CD4-positive, alpha-beta T cell treated with Interleukin-21 for 1 hour (primary cell): ENCODE measurements around the gene APOA1.
"Not testable (repeated sequence)": the region's sequence is repeated elsewhere in the genome, so short reads cannot be mapped to it uniquely, and the experiment has no call there.

Experiments used
- DNase-seq: peaks from one replicate; pipeline ENCODE4 v3.0.0-alpha.2; 2020

The APOA1 gene

DNA sequence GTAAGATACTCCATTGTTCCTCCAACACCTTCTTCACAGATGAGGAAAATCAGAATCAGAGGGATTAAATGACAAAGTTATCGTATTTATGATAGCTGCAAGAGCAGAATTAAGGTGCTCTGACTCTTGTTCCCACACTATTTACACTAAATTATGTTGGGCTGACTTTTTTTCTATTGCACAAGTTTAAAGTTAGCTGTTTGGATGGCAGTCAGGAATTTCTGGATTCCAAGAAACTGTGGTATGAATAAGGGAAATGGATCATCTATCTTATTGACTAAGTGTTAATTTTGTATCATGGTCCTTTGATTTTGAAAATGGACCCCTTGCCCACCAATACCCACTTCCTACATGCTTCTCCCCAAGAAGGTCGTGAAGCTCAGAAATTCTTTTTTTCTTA, 19.9 kb upstream of the APOA1 start:
- no peak for DNase-seq

DNA sequence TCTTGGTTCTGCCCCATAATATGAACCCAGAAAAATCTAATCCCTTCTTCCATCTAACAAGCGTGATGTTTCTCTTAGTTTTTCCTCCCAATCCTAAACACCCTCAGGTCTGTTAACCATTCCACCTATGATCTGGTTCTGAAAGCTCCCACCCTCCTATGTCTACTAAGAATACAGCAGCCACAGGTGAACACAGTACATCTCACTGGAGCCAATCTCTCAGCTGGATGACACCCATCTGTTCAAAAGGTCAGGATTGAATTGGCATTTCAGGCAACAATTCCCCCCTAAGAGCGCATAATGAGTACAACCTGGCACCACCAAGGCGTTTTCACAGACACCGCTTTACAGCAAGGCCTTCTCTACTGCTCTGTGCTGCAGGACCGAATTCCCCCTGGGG, 19.0 kb upstream of the APOA1 start:
- no peak for DNase-seq

DNA sequence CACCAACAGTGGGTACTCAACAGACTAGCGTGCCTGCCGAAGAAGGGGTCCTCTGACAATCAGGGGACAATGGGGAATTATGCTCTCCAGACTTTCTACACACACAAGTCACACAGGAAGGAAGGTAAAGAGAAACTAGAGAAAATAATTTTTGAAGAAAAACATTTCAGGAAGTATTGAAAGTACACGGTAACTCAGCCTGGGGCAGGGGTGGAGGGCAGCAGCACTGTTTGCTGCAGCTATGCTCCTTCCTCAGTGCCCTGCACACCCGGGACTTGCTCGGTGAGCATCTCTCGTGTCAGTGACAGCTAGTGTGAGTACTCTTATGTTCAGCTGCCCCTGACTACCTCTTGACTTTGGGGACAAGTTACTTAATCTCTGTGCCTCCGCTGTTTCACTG, 18.0 kb upstream of the APOA1 start:
- DNase-seq, result no peak

DNA sequence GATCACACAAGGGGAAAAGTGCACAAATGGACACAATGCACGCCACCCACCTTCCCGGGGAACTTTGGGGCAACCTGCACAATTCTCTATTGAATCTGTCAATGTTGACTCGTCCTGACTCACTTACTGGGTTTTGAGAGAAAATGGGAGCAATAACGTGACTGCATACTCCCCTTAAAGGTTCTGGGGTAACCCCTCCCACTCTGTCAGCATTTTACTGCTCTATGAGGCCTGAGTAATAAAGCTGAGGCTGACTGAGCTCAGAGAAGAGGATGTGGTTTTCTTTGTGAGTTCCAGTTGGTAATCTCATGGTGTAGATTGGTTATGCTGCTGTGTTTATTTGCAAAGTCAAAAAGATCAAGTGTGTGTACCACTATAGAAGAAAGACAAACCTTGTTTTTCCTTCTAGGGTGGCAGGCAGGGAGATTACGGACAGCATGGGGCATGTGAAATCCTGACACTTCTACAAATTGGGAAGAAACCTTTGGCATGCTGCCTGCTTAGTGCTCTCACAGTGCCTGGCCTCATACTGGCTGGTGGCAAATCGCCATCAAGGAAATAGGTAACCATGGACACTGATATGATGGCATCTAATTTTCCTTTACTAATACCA, 16.1 kb upstream of the APOA1 start:
- DNase-seq, result peak; percentile 83

DNA sequence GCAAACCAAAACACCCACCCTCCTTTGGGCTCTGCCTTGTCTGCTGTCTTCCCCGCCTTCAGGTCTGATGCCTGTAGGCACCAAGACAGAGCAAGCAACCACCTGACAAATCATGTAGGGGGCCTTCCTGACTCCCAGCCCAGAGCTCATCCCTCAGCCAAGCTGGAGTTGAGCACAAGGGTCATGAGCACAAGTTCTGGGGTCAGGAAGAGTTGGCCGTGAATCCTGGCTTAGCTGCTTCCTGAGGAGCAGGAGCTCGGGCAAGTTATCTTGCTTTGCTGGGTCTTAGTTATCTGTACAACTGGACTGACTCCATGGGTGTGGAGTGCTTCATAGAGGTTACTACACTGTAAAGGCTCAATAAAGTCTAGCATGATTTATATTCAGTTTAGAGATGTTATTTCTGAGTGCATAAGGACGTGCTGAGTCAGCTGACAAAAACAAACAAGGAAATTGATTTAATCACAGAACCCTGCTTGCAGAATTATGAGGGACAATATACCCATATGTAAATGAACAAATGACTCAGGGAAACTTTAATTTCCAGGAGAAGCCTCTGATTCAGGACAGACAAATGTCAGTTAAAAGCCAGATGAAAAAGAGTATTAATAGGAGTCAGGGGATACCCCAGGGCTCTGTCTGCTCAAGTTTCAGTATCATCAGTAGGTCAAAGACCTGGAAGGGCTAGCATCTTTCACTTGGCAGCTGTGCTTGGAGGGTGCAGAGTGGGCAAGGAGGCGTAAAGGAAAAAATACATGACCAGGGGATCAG, 15.0 kb upstream of the APOA1 start:
- DNase-seq, result no peak

DNA sequence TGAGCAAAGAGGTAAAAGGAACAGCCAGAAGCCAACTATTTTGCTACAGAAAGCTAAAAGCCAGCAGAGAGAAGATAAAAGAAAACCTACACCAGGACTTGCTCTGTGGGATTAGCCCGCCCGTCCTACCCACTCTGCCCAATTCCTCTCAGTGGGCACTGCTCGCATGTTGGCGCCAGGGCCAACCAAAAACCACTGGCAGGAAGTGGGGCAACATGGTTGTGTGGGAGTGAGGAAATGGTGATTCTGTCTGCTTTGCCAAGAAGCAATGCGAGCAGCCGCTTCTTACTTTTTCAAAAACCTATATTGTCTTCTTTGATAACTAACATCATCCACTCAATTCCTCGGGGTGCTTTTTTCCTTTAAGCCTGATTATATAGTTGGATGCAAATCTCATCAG, 14.2 kb upstream of the APOA1 start:
- peak; percentile 69 for DNase-seq

DNA sequence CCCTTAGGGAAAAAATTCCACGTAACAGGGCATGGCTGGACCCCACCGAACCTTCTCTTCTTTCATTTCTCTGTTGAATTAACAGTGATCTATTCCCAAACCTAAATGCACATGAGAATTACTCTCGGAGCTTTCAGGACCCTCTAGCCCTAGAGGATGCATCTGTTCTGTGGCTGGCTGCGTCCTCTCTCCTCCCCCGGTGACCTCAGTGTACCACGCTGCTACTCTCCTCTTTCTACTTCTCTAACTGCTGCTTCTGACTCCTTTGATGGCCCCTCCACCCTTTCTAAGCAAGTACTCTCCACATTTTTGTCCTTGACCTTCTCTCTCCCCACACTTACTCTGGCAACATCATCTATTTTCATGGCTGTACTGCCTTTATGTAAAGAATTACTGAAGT, 12.1 kb upstream of the APOA1 start:
- no peak for DNase-seq

DNA sequence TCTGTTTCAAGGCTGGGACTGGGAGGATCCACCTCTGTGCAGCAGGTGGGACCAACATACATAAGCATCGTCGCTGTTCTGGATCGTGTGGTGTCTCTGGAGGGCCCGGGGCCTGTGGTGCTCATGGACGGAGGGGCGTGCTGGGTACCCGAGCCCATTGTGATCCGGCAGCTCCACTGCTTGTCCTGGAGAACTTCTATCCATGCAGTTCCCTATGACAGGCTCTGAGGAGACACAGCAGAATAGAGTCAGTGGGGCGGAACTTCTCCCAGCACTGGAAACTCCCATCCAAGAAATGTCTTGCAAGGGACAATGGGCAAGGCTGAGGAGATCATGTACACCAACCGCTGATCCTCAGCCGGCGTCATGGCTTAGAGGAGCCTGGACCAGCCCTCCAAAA, 11.6 kb upstream of the APOA1 start:
- DNase-seq, result no peak

DNA sequence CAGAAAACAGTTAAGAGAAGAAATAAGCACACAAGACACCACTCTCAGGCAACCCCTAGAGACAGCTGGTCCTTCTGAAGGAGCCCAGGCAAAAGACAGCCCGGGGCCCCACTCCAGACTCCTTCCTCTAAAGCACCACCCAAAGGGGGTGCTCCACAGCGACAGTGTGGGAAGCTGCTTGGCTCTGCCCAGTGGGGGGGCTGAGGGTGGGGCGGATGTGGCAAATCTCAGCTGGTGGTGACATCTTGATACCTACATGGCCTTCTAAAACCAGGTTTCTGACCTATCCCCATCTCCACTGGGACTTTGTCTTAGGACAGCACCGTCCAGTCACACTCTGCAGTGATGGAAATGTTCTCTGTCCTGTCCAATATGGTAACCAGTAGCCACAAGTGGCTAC, 10.2 kb upstream of the APOA1 start:
- DNase-seq, result no peak

DNA sequence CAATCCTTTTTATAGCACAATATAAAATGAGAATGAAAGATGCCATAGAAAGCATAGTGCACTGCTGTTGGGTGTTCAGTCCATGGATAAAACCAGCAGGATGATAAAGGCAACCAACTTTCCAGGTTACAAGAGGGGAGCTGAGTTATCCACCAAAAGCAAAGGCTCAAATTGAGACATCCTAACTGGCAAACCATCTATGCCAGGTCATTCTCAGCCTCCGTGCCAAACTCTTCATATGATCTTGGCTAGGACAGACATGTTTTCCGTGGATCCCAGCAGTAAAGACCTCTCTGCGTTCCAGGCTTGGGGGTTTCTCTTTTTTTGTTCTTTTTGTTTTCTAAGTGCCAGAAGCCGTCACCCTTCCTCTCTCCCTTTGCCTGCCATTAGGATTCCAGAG, 7.3 kb upstream of the APOA1 start:
- DNase-seq, result no peak

DNA sequence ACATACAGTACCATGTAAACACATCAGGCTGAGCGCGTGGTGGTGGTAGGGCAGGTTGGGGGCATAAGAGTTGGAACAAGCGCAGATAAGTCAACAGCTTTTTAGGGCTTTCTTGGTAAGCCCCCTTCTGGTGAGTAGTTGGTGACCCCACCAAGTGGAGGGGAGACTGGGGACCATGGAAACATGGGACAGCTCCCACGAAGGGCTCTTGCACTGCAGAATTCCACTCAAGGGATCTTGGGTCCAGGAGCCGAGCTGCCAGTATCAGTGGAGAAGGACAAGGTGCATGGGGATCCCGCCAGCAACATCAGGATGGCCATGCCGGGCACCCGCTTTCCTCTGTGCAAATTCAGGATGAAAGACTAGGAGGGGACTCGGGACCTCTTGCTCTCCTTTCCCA, 6.2 kb upstream of the APOA1 start:
- DNase-seq, result no peak

DNA sequence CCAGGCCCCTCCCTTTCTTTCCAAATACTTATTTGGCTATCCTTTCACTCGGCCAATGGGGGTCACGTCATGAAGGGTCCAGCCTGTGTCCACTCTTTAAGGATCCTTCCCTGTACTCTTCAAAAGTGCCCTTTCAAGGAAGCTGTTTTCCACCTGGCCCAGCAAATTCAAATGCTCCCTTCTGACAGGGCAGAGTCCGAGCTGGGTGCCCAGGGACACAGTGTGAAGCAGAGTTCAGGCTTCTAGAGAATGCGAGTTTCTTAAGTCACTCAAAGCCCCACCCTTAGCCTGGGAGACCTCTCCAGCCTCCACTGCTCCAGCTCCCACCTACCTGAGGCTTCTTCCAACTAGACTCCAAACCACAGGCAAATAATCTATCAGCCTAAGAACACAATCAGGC, 5.5 kb upstream of the APOA1 start:
- DNase-seq, result no peak

DNA sequence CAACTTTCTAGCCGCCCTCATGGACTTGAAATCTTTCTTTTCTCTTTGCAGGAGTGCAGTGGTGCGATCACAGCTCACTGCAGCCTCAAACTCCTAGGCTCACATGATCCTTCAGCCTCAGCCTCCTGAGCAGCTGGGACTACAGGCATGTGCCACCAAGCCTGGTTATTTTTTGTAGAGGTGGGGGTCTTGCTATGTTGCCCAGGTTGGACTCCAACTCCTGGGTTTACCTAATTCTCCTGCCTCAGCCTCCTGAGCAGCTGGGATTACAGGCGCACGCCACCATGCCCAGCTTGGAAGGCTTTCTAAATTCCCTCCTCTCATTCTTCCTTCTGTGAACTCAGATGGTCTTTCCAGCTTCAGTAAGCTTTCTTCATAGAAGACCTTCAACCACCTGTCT, 4.7 kb upstream of the APOA1 start:
- DNase-seq, result no peak

DNA sequence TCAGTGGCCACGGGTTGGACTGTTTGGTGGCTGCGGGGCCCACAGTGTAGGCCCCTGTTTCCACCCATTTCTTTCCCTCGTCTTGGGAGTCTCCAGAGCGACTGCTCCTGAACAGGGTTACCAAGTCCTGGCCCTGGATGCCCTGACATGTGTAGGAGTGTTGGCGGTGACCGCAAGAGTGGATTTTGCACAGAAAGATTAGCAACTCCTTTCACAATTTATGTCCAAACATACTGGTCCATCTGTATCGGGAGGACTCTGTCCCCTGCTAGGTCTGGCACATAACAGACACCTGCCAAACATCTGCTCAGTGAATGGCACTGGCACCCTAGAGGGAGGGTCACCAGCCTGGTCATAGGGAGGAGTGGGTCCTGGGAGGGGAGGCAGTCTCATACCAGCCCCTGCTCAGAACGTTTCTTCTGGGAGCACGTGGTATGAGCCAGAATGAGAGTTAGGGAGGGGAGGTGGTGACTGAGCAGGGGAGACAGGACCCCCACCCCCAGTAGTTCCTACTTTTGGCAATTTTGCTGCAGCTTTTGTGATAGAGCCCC, 3.4 kb upstream of the APOA1 start:
- no peak for DNase-seq

DNA sequence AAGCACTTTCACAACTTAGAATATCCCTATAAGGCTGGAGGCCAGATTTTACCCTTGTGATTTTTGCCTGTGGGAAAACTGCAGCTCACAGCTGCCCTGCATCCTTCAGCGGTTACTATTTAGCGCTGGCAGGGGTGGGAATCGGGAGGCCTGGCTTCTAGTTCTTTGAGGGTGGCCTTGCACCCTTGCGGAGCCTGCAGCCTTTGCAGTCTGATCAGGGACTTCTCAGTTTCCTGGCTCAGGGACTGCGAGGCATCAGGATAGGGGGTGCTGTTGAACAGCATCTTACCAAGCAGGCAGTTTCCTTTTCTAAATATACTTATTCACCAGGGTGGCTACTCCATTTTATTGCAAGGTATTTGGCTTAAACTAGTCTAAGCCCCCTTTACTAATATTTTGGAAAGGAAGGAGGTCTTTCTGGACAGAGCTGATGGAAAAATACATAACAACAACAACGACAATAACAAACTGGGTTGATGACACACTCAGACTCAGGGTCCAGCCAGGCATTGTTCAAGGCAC, 2.9 kb upstream of the APOA1 start:
- DNase-seq, result no peak

DNA sequence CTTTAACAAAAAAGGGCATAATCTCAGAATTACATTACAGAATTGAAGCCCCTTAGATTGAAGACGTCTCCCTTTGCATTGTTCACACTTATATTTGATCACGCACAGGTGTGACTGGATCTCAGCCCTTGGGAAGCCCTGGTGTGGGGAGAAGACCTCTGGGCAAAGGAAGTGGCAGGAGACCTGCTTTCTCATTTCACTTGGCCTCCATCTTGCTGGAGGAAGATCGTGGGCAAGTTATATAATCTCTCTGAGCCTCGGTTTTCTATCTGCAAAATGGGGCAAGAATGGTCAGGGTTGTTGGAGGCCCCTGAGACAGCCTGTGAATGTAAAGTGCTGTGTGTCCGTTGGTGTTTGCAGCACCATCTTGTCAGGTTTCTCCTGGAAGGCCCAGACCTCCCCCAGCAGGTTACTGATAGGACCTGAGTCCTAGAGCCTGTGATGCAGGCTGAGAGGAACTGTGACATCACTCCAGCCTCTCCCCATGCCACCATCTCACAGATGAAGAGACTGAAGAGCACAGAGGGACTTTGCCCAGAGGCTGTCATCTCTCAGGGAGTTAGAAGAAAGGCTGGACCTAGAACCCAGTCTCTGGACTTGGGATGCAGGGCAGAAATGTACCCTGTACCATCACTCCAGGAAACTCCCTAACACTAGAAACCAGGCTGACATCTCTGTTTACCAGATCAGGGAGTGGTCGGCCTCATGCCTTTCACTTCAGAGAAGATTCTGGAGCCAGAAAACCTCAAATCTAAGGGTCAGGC, 1.1 kb upstream of the APOA1 start:
- no peak for DNase-seq

DNA sequence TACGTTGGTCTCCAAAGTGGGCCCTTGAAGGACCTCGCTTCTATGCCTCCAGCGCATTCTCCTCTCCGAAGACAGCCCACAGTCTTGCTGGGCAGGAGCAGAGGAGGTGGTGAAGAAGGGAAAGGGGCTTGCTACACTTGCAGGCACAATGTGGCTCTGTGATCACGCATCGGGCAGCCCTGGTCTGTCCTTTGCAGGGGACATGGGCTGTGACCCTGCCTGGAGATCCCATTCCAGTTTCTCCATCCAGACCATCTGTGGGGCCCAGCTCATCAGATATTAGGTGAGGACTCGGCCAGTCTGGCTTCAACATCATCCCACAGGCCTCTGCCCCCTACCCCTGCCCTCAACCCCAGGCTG, 810 bp downstream of the APOA1 start:
- no peak for DNase-seq

DNA sequence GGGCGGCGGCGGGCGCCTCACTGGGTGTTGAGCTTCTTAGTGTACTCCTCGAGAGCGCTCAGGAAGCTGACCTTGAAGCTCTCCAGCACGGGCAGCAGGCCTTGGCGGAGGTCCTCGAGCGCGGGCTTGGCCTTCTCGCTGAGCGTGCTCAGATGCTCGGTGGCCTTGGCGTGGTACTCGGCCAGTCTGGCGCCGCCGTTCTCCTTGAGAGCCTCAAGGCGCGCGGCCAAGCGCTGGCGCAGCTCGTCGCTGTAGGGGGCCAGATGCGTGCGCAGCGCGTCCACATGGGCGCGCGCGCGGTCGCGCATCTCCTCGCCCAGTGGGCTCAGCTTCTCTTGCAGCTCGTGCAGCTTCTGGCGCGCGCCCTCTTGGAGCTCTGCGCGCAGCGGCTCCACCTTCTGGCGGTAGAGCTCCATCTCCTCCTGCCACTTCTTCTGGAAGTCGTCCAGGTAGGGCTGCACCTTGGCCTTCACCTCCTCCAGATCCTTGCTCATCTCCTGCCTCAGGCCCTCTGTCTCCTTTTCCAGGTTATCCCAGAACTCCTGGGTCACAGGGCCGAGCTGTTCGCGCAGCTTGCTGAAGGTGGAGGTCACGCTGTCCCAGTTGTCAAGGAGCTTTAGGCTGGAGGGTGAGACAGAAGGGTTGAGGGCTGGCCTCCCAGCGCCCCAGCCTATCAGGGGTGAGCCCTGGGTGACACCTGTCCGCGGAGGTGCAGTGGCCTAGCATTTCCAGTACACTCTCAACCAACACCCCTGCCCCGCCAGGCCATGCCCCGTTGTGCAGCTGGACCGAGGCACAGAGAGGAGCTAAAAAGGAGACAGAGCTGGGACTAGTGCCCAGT, 1.4 kb downstream of the APOA1 start:
- DNase-seq, result peak; percentile 85

DNA sequence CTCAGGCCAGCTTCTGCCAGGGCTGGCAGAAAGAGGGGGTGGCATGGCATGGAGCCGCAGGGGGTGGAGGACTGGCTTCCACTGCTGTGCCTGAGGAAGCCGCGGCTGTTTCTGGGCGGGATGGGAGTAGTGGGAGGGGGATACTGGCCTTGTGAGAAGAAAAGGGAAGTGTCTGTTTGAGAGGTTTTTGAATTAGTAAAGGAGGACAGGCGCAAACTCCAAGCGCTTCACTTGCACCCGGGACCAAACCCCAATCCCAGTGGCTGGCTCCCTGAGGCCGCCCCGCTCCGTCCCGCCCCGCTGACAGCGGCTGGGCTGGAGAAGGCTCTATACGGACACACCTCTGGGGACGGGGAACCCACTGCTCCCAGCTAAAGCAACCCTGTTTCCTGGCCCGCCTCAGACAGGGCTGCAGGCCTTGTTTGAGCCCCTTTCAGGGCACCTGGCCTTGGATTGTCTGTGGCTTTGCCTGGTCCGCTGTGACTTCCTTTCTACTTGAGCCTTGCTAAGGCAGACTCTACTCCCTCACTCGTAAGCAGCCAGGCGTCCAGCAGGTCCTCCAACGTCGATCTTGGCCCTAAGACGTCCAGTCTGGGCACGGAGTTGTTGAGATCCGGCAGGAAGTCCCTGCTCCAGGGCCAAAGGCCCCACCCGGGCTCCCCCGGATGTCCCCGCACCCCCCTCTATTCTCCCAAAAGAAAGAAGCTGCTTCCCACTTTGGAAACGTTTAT, 2.2 kb downstream of the APOA1 start:
- DNase-seq, result no peak

DNA sequence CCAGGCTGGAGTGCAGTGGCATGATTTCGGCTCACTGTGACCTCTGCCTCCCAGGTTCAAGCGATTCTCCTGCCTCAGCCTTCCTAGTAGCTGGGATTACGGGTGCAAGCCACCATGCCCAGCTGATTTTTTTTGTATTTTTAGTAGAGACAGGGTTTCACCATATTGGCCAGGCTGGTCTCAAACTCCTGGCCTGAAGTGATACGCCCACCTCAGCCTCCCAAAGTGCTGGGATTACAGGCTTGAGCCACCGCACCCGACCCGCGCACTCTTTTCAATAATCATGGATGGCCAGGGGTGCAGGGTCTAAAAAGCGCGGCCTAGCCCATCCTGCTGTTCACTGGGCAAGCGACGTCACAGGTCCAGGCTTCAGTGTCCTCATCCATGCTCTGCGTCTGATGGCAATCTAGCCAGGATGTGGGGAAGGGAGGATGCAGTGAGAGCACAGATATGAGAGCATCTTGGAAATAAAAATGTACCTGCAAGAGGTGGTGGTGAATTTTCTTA, 2.8 kb downstream of the APOA1 start:
- not testable (repeated sequence) for DNase-seq

DNA sequence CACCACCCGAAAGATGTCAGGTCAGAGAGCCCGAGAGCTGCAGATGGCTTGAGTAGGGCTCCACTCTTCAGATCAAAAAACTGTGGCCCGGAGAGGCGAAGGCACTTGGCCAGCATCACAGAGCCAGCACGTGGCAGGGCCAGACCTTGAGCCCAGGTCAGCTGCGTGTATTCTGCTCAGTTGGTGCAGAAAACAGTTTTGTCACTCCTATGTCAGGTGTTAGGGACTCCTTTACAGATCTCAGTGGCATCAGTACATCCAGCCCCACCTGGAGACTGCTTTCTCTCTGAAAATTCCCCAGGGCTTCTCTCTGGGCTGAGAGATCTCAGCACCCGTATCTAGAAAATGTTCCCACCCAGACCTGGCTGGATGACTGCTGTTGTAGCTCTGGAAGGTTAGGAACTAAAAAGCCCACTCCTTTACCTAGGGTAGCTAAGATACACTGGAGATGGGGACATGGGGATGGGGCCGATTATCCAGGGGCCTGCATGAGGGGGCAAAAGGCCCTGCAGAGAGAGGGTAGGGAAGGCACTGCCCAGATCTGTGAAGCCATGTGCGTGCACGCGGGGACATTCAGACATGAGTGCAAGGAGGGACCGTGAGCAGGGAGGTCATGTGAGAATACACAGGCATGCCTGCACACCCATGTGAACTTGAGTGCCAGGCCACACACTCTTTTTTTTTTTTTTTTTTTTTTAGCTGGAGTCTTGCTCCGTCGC, 3.4 kb downstream of the APOA1 start:
- DNase-seq, result no peak
